NCI-H510A treated with DMSO at 0.1 percent for 48 hours (cell line): ENCODE data around the gene FLCN.
"Not testable (repeated sequence)": the region's sequence is repeated elsewhere in the genome, so short reads cannot be mapped to it uniquely, and the experiment has no call there.

Experiments
- DNase-seq: peaks from one replicate; lab custom pipeline; 2025; lab: John Stamatoyannopoulos, UW

FLCN gene, protein sequence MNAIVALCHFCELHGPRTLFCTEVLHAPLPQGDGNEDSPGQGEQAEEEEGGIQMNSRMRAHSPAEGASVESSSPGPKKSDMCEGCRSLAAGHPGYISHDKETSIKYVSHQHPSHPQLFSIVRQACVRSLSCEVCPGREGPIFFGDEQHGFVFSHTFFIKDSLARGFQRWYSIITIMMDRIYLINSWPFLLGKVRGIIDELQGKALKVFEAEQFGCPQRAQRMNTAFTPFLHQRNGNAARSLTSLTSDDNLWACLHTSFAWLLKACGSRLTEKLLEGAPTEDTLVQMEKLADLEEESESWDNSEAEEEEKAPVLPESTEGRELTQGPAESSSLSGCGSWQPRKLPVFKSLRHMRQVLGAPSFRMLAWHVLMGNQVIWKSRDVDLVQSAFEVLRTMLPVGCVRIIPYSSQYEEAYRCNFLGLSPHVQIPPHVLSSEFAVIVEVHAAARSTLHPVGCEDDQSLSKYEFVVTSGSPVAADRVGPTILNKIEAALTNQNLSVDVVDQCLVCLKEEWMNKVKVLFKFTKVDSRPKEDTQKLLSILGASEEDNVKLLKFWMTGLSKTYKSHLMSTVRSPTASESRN

DNA sequence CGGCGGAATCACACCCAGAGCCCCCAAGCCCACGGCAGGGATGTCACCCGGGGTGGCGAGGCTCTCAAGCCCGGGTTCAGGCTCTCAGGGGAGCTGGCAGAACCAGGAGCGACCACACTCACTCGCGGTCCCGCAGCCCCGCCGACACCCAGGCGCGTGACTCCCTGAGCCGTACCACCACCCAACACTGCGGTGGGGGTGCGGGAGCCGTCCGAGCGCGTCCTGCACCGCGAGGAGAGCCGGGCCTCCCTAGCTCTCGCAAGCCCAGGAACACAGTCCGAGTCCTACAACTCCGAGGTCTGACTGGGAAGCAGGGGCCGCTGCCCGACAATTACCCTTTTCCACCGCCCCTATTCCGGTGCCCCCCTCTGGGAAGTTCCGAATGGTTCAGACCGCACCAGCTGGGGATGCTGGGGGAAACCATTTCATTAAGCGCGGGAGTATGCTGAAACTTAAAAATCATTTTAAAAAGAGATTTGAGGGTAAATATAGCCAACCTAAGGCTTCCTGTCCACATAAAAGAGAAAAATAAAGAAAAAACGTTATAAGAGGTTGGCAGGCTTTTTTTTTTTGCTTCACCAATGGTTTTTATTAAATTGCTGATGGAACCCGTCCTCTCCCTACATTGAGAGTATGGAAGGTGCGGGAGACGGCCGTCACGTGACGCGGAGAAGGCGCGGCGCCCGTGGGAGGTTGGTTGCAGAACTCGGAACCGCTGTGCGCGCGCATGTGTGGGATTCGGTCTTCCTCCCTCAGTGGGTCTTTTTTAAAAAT, at the start of gene FLCN:
TSS of gene FLCN (minus strand) at position 143 of the 774 bp plus-strand sequence. CDS start 9,031 bp downstream, outside the sequence.
- DNase-seq = peak; percentile 96

DNA sequence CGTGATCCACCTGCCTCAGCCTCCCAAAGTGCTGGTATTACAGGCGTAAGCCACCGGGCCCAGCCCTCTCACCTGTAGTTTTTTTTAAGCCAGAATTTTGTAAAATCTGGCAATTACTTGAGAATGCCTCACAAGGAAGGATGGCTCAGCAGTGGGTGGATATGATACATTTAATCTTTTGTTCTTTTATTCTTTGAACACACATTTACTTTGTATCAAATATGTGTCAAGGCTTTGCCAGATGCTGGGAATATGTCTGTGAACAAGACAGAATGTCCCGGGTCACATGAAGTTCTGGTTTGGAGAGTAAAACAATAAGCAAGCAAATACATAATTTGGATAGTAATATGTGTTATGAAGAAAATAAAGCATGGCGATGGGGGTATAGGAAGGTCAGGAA, 49.0 kb upstream of the FLCN start:
- no peak for DNase-seq

DNA sequence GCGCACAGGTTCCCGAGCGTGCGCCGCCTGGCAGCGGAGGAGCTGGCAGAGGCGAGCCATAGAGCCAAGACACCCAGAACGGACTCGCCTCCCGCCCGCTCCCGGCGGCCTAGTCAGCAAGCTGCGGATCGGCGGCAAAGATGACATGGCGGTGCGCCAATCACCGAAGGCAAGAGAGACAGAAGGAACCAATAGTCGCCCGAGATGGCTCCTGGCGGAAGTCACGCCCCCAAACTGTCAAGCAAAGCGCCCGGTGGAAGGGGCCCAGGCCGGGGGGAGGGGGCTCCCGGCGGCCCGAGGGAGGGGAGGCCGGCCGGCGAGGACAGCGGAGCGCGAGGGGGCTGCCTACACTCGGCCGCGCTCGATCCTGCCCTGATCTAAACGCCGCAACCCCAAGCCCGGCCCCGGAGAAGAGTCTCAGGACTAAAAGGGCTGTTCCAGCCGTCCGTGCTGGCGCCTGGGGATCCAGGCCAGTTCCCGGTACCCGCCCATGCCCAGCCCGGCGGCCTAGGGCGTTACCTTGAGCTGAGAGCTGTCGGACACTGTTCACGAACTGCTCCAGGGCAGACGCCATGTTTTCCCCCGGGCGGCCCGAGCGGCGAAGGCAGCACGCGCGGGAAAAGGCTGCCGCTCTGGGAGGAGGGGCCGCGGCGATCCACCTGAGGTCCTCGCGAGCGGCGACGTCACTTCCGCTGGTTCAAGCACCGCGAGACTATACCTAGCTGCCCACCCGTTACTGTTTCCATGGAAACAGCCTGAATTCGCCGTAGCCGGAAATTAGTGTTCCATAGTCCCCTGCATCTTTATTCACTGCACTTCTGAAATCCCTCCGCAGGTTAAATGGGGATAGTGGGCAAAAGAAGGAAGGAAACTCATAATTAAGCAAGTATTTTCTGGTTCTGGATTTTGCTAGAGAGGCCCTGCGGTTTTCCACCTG, 43.9 kb upstream of the FLCN start, which contains the start of gene COPS3:
TSS of gene COPS3 (minus strand) at position 634 of the 937 bp plus-strand sequence. CDS start at position 574, 60 bp downstream.
- DNase-seq = peak; percentile 95

DNA sequence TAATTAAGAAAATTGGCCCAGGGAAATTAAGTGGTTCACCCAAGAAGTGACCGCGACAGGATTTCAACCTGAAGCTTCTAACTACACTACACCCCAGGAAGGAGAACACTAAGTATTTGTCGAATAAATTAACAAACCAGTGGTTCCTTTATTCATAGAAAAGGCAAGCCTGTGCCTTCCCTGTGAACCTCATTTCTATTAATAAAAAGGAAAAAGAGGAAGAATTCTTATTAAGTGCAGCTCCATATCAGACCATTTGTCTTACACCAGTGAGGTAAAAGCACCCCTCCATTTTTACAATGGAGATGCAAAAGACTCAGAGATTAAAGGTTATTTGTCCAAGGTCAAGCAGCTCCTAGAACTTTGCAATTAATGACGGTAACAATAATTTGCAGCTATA, 42.3 kb upstream of the FLCN start:
- no peak for DNase-seq

DNA sequence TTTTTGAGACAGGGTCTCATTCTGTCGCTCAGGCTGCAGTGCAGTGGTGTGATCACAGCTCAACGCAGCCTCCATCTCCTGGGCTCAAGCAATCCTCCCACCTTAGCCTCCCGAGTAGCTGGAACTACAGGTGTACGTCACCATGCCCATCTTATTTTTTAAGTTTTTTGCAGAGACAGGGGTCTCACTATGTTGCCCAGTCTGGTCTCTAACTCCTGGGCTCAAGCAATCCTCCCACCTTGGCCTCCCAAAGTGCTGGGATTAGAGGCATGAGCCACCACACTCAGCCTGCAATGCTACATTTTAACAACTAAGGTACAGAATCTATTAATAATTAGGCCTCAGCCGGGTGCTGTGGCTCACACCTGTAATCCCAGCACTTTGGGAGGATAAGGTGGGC, 40.5 kb upstream of the FLCN start:
- DNase-seq = not testable (repeated sequence)

DNA sequence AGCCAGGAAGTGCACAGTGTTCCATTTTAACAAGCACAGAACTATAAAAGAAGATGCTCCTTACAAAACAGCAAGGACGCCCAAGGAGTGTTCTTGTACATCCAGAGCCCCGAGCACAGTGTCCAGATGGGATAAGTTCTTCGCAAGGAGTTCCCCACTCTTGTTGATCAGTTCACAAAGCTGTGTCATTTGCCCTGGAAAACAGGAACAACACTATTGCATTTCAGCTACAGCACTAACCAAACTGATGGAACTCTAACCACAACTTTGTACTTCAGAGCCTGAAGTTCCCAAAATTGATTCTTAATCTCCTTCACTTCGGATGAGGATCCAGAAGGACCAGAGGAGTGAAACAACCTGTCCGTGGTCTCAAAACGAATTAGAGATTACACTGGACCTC, 39.0 kb upstream of the FLCN start:
- DNase-seq = no peak

DNA sequence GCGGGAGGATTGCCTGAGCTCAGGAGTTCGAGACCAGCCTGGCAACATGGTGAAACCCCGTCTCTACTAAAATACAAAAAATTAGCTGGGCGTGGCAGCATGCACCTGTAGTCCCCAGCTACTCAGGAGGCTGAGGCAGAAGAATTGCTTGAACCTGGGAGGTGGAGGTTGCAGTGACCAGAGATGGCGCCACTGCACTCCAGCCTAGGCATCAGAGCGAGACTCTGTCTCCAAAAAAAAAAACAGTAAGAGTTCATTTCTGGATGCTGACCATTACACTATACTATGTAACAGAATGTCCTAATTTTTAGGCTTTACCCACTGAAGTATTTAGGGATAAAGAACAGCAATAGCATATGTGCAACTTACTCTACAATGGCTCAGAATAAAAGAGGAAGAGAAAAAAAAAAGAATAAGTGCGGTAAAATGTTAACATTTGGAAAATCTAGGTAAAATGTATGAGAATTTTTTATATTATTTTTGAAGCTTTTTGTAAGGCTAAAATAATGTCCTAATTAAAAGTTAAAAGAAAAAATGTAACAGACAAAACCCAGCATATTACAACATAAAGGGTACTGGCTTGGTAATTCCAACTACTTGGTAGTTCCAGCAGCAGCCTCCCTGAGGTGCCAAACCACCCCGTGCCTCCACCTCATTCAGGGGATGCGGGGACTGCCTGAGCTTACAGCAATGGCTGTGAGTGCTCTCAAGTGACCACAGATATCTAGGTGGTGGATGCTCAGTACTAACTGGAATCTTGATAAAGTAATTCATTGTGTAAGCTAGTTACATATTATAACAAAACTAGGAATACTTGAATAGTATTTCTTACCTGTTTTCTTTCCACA, 33.2 kb upstream of the FLCN start:
- no peak for DNase-seq

DNA sequence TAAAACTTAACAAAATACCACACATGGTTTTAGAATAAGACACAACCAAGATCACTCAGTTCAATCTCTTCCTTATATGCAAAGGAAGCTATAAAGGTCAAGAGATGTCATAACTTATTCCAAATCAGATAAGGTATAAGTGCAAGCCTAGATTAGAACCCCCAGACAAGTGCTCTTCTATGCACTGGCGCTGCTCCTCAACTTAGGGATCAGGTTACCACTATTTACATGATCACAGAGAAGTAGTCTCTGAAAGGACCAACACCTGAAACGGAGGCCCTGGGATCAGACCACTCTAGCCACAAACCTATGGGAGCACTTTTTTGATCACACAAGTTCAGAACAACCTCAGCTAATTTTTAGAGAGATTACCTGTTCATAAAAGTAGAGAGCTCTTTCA, 27.5 kb upstream of the FLCN start:
- peak; percentile 80 for DNase-seq

DNA sequence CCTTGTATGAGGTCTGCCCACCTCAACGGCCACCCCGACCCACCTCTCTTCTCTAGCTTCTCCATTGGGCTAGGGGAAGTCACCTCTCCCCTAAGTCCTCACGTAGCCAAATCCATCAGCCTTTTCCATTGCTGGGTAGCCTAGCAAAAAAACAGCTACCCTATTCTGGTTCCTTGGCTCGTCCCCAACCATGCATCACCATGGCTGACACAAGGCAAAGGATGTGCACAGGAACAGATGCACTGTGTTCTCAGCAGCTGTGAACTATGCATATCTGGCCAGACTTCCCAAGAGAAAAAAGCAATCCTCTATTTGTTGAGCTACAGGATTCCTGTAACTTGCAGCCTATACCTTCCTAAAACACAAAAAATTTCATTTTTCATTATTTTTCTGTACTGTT, 22.0 kb upstream of the FLCN start:
- DNase-seq = no peak

DNA sequence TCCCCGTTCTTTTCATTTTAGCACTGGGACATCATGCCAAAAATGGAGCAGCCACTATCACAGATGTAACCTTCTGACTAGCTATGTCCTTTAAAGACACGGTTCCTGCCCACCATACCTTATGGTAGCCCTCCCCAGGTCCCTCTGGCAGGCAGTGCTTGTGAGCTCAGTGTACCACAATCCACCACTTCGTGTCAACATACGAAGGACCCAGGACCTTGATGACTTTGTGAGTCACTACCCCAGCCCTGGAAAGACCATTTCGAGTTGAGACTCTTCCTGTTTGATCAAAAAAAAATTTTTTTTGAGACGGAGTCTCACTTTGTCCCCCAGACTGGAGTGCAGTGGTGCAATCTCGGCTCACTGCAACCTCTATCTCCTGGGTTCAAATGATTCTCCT, 21.0 kb upstream of the FLCN start:
- no peak for DNase-seq

DNA sequence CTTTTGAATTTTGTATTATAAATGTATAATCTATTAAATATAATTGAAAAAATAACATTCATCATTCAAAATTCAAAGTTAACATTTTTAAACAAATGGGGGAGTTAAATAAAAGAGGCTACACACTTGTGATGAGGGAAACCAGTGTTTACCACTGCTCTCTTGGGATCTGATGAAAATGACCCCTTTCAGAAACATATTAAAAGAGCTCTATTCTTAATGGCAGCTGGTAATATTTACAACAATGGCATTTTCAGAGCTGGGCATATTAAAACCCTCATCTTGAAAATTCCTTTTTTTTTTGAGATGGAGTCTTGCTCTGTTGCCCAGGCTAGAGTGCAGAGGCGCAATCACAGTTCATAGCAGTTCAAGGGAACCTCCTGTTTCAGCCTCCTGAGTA, 19.3 kb upstream of the FLCN start:
- DNase-seq = no peak

DNA sequence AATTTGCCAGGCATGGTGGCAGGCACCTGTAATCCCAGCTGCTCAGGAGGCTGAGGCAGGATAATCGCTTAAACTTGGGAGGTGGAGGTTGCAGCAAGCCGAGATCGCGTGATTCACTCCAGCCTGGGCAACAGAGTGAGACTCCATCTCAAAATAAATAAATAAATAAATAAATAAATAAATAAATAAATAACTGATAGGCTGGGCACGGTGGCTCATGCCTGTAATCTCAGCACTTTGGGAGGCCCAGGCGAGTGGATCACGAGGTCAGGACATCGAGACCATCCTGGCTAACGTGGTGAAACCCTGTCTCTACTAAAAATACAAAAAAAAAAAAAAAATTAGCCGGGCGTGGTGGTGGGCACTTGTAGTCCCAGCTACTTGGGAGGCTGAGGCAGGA, 18.7 kb upstream of the FLCN start:
- not testable (repeated sequence) for DNase-seq

DNA sequence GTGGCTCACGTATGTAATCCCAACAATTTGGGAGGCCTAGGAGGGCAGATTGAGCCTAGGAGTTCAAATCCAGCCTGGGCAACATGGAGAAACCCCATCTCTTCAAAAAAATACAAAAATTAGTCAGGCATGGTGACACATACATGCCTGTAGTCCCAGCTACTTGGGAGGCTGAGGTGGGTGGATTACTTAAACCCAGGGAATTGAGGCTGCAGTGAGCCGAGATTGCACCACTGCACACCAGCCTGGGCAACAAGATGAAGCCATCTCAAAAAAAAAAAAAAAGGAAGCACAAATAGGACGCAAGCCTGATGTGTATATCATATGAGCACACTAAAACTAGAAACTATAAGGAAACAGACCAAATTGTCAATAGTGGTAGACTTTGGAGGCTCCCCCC, 17.1 kb upstream of the FLCN start:
- DNase-seq = no peak

DNA sequence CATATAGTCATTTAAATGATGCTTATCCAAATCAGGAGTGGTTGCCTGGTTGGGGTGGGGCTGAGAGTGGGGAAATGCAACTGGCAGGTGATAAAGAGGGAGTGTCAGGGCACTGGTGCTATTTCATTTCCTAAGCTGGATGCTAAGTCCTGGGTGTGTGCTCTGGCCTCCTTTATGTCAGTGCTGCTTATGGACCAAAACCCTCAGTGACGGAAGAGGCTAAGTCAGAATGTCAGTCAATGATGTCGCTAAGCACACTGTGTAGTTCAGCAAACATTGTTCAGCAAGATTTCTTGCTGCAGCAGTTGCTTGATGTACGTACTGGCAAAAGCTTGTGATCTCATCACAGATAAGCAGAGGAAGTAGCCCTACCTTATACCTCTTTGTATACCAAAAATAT, 16.4 kb upstream of the FLCN start:
- DNase-seq = no peak

DNA sequence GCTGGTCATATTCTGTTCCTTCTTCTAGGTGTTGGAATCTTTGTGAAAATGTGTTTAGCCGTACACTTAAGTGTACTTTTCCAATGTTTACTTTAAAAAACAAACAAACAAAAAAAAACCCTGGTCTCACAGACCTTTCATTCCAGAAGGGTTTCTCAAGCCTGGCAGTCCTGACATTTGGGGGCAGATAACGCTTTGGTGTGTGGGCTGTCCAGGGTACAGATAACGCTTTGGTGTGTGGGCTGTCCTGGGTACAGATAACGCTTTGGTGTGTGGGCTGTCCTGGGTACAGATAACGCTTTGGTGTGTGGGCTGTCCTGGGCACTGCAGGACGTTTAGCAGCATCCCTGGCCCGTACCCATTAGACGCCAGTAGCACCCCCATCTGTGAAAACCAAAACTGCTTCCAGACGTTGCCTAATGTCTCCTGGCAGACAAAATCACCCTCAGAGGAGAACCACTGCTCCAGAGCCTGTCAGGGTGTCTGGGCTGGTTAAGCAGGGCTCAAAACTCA, 15.2 kb upstream of the FLCN start:
- DNase-seq = no peak

DNA sequence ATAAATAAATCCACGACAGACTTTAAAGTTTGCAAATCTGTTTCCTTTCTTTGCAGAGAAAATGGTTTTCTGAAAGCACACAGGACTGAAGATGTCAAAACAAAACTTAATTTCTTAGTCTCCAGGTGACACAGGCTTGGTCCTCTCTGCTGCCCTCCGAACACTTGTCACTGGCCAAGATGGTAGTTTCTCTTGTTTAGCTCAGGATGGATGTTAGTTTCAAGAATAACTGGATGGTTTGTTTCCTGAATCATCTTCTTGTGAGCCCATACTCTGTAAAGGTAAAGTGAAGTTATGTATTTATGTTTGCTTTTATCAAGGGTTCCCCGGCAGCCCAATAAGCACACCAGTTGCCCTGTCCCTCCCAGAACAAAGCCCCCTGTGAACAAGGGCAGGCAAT, 9.9 kb upstream of the FLCN start:
- DNase-seq = no peak

DNA sequence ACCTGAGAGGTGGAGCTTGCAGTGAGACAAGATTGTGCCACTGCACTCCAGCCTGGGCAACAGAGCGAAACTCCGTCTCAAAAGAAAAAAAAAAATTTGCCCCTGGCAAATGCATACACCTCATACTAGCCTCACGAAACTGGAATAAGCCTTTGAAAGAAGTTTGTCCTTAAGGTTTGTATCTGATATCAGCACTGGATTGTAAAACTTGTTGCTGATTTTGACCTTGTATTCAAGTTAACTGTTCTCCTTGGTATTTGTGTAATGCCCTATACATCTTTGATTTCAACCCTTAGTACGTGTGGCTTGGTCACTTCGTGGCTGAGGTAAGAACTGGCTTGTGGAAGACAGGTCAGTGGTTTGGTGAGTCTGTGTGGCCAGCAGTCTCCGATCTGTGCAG, 6.2 kb upstream of the FLCN start:
- DNase-seq = no peak

DNA sequence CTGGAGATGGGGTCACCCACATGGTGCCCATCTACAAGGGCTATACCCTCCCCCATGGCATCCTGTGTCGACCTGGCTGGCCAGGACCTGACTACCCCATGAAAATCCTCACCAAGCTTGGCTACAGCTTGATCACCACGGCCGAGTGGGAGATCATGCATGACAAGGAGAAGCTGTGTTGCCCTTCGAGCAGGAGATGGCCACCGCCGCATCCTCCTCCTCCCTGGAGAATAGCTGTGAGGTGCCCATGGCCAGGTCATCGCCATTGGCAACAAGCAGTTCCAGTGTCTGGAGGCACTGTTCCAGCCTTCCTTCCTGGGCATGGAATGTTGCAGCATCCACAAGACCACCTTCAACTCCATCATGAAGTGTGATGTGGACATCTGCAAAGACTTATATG, 5.3 kb upstream of the FLCN start:
- DNase-seq = no peak

DNA sequence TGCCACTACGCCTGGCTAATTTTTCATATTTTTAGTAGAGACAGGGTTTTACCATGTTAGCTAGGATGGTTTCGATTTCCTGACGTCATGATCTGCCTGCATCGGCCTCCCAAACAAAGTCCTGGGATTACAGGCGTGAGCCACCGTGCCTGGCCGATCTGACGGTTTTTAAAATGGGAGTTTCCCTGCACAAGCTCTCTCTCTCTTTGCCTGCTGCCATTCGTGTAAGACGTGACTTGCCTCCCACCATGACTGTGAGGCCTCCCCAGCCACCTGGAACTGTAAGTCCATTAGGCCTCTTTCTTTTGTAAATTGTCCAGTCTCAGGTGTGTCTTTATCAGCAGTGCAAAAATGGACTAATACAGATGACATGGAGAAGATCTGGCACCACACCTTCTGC, 4.7 kb upstream of the FLCN start:
- DNase-seq = no peak

DNA sequence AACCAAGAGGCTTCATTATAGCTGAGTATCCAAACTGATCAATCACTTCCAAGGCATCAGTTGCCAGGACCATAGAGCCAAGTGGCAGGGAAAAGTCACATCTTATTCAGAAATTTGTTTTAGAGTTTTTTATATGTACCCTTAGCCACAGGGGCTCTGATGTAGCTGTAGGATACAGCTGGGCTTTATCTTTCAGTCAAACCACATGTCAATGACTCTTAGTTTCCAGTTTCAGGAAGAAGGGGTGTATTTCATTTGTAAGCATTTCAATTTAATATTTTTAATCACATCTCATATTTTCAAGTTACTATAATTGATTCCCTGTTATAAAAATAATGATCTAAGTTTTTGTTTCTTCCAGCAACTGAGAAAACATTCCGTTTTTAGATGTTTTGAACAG, 2.9 kb upstream of the FLCN start:
- DNase-seq = no peak
